DMS79 (cell line): ENCODE results near the gene MYLK.

Experiments used
- DNase-seq: peaks from one replicate; lab custom pipeline; 2025; lab: John Stamatoyannopoulos, UW

Gene MYLK

DNA sequence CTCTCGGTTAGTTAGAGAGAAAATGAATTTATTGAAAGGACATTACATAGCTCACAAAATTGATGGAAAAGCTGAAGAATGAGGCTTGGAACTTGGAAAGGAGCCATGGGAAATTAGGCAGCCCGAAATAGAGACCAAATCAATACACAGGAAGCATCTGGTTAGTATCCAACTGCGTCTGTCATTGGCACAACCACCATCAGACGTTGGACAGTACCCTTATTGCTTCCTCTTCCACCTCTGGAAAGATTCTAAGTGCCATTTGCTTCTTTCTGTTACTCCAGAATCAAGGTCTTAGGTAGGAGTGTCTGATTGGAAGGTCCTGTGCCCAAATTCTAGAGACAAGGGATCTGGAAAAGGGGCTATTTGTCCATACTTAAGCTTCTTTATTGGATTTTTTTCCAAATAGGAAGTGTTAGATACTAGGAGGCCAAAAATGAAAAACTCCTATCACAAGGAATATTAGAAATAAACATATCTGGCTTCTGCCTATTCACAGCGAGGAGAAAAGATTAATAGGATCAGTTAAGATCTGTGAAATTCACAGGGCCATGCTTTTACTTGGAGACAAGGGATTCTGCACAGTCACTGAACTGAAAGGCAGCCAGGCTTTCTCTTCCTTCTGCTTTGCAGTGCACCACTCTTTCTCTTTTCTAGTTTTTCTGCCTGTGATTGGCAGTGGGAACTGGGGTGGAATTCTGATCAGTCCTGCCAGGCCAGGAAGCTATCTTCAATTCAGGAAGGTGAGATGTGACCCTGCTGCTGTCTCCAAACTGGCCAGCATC lies 288.5 kb downstream of the MYLK start:
- DNase-seq, result no peak

DNA sequence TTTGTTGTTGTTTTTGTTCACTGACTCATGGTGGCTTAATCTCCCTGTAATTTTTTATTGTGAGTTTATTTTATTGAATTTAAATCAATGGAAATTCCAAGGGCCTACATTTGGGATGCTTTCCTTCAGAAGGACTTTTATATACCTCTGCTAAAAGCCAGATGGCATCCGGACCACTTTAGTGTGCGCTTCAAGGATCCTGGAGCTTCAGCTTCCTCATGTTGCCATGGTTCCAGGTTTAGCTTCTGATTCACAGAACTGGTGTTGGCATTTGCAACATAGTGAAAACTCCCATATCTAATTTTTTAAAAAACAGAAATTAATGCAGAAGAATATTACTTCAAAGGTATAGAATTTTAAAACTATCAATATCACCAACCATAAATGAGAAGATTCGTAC lies 290.8 kb downstream of the MYLK start:
- DNase-seq, result no peak

DNA sequence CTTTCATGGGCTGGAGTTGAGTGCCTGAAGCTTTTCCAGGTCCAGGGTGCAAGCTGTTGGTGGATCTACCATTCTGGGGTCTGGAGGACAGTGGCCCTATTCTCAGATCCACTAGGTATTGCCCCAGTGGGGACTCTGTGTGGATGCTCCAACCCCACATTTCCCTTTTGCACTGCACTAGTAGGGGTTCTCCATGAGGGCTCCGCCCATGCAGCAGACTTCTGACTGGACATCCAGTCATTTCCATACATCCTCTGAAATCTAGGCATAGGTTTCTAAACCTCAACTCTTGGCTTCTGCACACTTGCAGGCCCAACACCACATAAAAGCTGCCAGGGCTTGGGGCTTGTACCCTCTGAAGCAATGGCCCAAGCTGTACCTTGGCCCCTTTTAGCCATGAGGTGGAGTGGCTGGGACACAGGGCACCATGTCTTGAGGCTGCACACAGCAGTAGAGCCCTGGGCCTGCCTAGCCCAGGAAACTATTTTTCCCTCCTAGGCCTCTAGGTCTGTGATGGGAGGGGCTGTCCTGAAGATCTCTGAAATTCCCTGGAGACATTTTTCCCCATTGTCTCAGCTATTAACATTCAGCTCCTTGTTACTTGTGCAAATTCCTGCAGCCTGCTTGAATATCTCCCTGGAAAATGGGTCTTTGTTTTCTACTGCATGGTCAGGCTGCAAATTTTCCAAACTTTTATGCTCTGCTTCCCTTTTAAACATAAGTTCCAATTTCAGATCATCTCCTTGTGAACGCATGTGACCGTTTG lies 293.3 kb downstream of the MYLK start:
- DNase-seq, result no peak

DNA sequence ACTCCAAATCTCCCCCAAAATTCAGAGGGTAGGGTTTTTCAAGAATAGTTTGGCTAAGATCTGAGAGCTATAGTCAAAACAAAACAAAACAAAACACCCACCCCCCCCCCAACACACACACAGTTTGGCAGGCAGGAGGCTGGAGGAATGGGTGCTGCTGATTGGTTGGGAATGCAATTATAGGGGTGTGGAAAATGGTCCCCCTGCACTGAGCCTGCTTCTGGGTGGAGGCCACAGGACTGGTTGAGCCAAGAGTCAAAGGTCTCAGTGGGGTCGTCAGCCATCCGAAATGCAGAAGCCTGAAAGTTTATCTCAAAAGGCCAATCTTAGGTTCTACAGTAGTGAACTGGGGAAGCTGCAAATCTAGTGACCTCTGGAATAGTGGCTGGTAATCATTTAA lies 296.7 kb downstream of the MYLK start:
- no peak for DNase-seq

DNA sequence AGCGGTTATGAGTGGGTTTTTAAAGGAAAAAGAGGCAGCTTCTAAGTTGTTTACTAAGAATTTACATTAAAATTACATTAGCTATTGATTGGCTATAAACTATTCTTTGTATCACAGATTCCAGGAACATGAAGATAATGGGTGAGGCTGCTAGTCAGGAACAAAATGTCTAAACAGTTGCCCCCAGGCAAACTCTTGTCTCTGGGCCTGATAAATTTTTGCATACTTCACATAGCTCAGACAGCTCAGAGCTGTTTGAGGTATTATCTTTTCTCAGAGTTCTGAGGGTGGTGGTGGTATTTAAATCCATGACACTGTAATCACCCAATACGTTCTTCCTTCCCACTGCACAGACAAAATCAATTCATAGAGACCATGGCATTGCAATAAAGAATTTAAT lies 297.2 kb downstream of the MYLK start:
- no peak for DNase-seq

DNA sequence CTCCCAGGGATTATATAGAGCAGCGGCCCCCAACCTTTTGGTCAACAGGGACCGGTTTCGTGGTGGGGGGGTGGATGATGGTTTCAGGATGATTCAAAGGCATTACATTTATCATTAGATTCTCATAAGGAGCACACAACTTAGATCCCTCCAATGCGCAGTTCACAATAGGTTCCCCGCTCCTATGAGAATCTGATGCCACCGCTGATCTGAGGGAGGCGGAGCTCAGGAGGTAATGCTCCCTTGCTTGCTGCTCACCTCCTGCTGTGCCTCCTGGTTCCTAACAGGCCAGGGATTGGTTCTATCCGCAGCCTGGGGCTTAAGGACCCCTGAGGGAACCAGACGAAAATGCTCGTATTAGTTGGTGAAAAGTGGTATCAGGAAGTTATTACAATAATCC lies 298.0 kb downstream of the MYLK start:
- peak; percentile 90 for DNase-seq

DNA sequence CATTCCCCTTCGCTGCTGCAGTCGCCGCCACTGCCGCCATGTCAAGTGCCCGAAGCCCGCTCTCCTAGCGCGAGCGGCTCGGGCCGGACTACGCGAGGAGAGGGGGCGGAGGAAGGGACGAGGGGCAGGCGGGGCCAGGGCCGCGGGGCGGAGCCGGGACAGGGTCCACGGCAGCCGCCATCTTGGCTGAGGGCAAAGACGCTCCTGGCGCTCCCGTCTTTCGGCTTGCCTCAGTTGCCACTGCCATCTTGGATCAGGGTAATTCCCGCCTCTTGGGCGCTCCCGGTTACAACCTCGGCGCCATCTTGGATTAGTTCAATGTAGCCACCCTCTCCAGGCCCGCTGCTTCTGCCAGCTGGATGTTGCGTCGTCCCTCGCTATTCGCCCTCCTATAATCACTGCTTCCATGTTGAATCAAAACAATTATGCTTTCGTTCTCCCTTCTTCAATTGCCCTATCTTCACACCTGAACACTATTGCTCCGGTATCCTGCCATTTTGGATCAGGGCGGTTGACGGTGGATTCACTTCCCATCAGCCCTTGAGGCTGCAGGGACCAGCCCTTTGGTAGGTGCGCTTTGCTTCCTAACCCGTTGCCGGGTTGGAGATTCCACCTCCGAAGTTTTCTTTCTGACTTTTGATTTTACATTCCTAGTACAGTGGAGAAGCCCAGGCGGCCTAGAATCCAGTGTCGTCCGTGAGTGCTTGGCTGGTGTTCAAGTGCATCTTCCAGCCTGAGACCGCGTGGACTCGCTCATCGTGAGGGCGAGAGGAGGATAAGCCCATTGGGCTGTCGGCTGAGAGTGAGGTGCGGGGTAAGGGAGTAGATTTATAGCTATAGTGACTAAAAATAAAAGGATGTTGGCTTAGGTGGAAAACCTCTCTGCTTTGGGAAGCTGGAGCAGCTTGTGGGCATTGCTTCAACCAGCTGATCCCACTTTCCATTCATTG lies 298.9 kb downstream of the MYLK start, which contains the start of gene HACD2:
Gene HACD2, minus strand, starts transcription at position 66 of the 950 bp plus-strand sequence. Its CDS starts 26 bp downstream, at position 40.
- DNase-seq, result peak; percentile 96

DNA sequence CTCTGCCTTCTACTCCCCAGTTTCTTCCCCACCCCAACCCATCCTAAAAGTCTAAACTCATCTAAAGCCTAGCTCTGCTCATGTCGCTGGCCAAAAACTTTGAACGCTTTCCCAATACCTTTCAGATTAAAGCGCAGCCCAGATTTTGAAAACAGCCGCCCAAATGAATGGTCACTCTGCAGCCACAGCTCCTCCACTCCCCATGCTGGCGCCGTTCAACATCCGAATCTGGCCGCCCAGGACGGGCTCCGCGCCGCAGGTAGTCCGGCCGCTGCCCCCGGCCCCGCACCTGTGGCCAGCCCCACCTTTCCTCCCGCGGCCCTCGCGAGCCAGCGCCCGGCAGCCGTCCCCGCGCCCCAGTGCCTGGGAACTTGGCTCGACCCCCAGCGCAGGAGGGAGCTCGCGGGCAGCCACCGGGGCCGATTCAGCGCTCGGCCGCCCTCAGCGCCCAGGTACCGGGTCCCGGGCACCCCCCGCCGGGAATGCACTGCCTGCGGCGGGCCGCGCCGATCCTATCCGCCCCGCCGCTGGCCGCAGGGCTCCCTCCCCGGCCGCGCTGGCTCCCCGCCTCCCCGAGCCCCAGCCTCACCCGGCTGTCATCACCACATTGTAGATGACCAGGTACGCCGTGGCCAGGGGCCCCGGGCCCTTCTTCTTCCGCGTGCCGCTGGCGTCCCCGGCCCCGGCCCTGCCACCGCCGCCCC lies 299.7 kb downstream of the MYLK start:
- no peak for DNase-seq

DNA sequence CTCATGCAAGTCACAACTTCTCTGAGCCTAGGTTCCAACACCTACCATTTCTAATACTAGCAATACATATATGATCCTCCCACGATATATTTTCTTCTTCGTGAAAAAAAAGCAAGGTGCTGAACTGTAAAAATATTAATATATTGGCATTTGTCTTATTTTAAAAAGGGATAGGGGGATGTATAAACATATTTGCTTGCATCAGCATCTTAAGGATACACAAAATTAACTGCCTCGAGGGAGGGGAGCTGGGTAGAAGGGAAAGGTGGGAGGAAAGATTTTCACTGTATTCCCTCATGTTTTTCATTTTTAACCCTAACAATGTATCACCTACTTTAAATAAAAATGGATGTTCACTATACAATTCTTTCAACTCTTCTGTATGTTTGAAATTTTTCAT lies 300.6 kb downstream of the MYLK start:
- no peak for DNase-seq

DNA sequence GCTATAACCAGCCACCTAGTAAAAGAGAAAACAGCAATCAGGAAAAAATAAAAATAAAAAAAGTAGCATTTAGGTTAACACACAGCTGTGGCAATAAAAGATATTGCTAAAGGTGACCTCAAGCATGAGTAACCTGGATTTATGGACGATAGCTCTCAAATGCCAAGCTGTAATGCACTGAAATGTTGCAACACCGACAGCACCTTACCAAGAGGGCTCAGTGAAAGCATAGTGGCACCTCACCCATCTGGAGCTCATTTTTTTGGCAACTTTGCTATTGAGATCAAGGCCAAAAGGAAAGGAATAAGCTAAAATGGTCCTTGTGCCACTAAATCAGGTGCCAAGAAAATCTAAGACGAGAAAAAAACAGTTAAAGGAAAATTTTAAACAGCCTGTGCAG lies 301.8 kb downstream of the MYLK start:
- DNase-seq, result no peak

DNA sequence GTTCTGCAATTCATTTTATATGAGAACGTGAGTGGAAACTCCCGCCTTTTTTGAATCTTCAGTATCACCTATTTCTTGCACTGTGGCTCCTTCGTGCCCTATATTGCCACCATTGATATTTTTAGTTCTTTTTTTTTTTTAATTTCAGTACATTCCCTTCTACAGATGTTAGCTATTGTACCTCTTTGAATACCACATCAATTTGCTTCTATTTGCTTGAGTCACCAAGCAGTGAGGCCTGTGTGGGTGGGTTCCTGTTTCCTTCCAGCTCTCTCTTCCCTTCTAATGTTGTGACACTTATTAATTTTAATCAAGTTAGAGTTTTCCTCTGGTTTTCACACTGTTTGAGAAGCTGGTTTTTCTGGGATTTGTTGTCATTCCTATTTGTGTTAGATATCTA lies 308.0 kb downstream of the MYLK start:
- DNase-seq, result no peak

DNA sequence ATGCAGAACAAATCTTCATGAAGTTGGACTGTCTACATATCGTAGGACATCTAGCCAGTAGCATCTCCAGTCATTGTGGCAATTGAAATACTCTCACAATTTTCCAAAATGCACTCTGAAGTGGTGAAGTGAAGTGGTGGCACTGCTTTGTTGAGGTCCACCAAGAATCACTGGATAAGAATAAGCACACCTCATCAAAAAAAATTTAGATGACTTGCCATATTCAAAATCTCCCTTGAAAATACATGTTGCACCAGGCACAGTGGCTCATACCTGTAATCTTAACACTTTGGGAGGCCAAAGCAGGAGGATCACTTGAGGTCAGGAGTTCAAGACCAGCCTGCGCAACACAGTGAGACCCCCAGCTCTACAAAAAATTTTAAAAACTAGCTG lies 312.2 kb downstream of the MYLK start:
- no peak for DNase-seq

DNA sequence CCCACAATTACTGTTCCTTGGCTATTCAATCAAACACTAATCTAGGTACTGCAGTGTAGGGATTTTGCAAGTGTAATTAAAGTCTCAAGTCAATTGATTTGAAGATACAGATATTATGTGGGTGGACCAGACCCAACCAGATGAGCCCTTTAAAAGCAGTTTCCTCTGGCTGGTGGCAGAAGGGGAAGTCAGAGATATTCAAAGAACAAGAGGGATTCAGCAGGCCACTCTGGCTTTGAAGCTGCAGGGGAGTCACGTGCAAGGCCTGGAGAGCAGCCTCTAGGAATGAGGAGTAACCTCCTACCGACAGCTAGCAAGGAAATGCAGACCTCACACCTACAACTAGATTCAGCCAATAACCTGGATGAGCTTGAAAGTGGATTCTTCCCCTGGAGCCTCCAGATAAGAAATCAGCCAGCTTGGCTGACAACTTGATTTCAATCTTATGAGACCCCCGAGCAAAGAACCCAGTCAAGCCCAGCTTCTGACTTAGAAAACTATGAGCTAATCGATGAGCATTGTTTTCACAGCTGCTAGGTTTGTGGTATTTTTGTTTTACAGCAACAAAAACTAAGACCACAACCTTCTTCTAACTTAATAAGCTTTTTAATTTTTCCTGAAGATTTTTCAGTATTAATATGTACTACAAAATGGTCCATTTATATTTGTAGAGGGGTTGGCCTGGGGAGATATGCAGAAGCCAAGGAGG lies 312.7 kb downstream of the MYLK start:
- DNase-seq, result no peak

DNA sequence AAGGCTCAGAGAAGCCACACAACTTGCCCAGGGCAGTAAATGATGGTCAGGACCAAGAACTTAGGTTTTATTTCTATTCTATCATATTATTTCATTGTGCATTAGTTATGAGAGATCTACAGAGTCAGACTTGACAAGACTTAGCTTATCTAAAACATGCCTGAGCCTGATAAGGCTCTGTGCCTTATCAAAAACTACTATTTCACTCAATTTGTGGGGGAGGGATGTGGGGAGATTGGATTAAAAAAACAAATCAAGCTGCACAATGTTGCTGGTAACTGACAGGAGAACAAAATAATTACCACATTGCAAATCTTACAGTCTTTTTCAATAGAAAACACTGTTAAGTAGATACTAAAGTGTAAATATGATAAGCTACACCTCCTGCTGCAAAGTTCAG lies 315.3 kb downstream of the MYLK start:
- DNase-seq, result no peak

DNA sequence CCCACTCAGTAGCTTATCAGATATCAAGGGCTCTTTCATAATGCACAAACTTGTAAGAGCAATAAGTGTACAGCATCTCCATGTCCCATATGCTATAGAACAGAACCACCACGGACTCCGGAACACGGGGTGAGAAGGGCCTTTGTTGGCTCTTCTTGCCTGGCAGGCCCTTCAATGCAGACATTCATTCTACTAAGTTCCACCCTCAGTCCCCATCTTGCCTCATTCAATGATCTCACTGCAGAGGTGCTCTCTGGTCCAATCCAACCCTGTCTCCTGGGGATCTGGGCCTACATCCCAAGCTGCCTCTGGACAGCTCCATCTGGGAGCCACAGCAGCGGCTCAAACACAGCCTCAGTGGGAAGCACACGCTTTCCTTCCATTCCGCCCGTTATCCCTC lies 316.1 kb downstream of the MYLK start:
- no peak for DNase-seq

DNA sequence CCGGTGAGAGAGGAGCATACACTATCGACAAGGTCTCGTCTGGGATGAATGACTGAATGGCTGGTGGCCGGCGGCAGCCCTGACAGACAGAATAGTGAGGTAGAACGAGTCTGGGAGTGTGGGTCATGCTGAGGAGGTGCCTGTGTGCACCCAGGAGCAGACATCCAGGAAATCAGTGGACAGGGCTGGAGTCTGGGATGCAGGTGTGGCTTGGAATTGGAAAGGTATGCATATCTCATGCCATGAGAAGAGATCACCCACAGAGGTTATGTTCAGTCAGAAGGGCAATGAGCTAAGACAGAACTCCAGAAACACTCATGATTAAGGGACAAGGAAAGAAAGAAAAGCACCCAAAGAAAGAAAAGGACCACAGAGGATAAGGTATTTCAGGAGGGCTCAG lies 320.1 kb downstream of the MYLK start:
- no peak for DNase-seq

DNA sequence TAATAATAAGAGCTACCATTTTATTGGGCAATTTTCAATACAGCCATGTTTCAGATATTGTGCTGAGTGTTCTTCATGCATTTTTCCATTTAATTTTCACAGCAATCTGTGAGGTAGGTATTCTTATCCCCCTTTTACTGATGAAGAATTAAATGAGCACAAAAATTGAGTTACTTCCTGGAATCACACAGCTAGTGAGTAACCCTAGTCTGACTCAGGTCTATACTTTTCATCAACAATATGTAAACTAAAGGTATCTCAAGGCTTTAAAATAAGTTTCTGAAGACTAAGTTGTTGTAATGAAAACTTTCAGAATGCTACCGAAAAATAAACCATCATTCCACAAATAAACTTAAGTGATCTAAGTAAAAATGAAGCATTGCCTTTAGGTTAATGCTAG lies 321.6 kb downstream of the MYLK start:
- DNase-seq, result no peak

DNA sequence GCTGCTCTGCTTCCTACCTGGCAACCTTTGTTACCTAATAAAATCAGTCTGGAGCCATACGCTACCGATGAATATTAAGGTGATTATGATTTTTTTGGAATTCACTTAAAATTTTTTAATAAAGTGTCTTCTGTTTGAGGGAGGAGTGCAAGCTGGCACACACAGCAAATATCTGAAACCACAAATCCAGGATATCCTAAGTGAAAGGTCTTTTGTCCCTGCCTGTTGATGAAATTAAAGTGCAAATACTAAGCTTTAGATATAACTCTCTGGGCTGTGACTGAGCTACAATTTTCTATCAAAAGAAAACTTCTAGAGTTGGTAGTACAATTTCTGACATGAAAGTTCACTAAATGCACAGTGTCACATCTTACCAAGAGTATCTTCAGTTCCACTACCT lies 322.9 kb downstream of the MYLK start:
- no peak for DNase-seq
